ENCODE data around the gene TNPO1. TPM values are rescaled to one million over a fixed set of nuclear protein-coding genes. Genes with fewer than 3 reads are reported as not detected.

Gene TNPO1
- total RNA-seq, 2 donors from 2014 or later, result 61.7 to 117 TPM

DNA sequence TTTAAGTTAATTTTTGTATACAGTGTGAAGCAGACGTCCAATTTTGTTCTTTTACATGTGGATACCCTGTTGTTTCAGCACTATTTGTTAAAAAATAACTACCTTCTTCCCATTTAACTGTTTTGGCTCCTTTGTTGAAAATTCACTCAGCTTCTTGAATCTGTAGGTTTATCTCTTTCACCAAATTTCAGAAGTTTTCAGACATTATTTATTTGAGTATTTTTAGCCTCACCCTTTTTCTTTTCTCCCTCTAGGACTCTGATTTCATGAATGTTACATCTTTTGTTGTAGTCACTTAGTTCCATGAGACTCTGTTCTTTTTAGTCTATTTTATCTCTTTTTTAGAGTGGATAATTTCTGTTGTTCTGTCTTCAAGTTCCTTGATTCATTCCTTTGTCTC lies 4.6 kb upstream of the TNPO1 start:
- Mint-ChIP-seq H3K9me3 (no peaks in the 10 kb centered on the region), H3K4me1 (no peaks in the 10 kb centered on the region), H3K27ac (no peak overlapping the region), H3K4me3 (no peak overlapping the region), H3K27me3 (peaks cover 24% of the 10 kb centered on the region), H3K36me3 (ENCODE audit: low read depth) (no peaks in the 10 kb centered on the region)
- no peak for ATAC-seq (replicated peaks)

DNA sequence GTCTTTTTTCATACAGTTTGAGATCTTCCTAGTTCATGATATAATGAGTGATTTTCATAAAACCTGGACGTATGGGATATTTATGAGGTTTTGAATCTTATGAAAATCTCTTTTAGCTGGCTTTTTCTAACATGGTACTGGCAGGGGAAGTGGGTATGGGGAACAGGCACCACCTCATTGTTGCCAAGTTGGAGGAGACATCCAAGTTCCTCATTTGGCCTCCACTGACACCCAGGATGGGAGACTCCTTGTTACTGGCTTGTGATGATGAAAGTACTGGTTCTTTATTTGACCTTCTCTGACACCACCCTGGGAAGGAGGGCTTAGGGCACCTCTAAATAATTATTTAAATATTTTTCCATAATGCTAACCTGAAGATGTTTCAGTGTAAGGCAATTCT lies 4.0 kb upstream of the TNPO1 start:
- H3K27ac Mint-ChIP-seq, result no peak overlapping the region
- no peaks in the 10 kb centered on the region for H3K9me3 Mint-ChIP-seq
- no peaks in the 10 kb centered on the region for H3K36me3 Mint-ChIP-seq (ENCODE audit: low read depth)
- H3K4me3 Mint-ChIP-seq, result no peak overlapping the region
- H3K4me1 Mint-ChIP-seq, result peaks cover 4% of the 10 kb centered on the region
- no peak for ATAC-seq (replicated peaks)
- peaks cover 23% of the 10 kb centered on the region for H3K27me3 Mint-ChIP-seq

DNA sequence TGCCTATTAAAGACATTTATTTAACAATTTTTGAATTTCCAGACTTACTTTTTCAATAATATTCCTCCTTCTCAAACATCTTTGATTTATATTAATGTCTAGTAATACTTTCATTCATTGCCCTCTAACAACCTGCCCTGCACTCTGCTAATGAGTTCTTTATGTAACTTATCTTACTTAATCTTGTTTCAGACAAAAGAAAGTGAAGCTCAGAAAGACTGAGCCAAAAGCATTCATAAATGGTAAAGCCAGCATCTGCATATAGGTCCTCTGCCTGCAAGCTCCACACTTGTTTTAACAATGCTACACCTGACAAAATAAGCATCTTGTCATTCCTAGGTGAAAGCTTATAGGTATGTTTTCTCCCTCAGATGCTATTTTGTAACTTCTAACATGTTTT lies 2.4 kb upstream of the TNPO1 start:
- no peak overlapping the region for H3K27ac Mint-ChIP-seq
- no peaks in the 10 kb centered on the region for H3K9me3 Mint-ChIP-seq
- H3K36me3 Mint-ChIP-seq (ENCODE audit: low read depth), result no peaks in the 10 kb centered on the region
- peaks cover 23% of the 10 kb centered on the region for H3K27me3 Mint-ChIP-seq
- ATAC-seq (replicated peaks), result no peak
- H3K4me3 Mint-ChIP-seq, result no peak overlapping the region
- peaks cover 5% of the 10 kb centered on the region for H3K4me1 Mint-ChIP-seq

DNA sequence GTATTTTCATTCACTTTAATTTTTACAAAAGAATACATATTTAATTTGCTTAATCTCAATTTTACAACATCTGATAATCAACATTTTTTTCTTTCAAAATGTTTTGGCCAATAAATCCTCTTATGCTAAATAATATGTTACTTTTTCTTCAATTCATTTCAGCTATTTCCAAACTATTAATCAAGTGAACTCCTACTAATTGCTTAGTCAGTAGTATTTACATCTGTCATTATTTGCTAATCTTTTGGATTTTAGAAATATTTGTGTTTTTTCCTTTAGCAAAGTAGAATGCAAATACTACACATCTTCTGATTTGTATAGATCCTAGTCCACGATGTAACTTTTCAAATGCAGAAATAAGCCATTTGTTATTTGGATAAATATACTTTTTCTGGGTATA lies 1.6 kb upstream of the TNPO1 start:
- Mint-ChIP-seq H3K36me3 (ENCODE audit: low read depth) (no peaks in the 10 kb centered on the region), H3K27ac (no peak overlapping the region), H3K27me3 (peaks cover 19% of the 10 kb centered on the region), H3K4me3 (no peak overlapping the region), H3K4me1 (peaks cover 5% of the 10 kb centered on the region), H3K9me3 (no peaks in the 10 kb centered on the region)
- ATAC-seq (replicated peaks), result no peak

DNA sequence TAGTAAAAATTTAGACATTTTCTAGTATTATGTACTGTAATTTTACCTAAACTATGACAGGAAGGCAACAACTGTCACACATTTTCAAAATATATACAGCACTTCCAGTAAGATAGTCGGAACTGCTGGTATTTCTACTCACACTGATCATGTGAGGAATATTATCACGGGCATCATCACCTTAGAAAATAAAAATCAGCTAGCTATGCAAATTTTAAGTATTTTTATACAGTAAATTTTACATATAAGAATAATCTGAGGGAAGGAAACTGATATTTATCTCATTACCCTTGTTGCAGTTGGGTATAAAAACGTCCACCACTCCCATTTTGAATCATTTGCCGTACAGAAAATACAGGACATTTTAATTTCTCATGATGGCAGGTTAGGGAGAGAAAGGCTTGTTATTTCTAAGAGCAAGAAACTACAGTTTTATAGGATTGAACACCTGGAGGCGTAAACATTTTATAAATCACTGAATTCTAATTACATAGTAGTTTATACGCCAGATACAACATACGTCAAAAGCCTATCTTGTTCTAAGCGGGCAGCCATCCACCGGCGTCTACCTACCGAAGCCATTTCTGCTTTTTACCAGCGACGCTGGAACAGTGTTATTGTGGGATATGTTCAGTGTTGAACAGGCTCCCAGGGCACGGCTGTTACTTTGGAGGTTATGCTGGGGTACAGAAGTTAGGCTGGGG lies 729 bp upstream of the TNPO1 start:
- Mint-ChIP-seq H3K4me1 (peaks cover 5% of the 10 kb centered on the region), H3K9me3 (no peaks in the 10 kb centered on the region), H3K4me3 (peak overlapping the region; percentile 95), H3K36me3 (ENCODE audit: low read depth) (no peaks in the 10 kb centered on the region), H3K27me3 (peaks cover 17% of the 10 kb centered on the region), H3K27ac (peak overlapping the region; percentile 46)
- no peak for ATAC-seq (replicated peaks)

DNA sequence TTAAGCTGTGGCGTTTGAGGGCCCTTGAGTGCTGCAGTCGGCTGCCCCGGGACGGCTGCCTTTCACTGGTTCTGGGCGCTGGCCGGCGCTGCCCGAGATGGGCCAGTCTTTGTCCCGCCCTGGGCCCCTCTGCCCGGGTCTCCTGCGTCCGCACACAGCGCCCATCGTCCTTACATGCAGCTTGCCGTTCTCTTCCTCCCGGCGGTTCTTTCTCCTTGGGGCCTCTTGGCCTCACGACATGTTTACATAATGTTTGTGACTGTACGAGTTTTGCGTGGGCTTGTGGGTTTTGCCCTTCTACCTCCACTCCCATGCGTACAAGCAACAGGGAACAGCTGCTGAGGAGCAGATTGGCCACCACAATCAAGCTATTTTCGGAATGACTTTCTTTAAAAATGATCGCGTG lies 618 bp downstream of the TNPO1 start:
- Mint-ChIP-seq H3K36me3 (ENCODE audit: low read depth) (no peaks in the 10 kb centered on the region), H3K27ac (peak overlapping the region; percentile 96), H3K4me3 (peak overlapping the region; percentile 95), H3K27me3 (peaks cover 8% of the 10 kb centered on the region), H3K9me3 (no peaks in the 10 kb centered on the region), H3K4me1 (peaks cover 5% of the 10 kb centered on the region)
- peak; percentile 53 for ATAC-seq (replicated peaks)

DNA sequence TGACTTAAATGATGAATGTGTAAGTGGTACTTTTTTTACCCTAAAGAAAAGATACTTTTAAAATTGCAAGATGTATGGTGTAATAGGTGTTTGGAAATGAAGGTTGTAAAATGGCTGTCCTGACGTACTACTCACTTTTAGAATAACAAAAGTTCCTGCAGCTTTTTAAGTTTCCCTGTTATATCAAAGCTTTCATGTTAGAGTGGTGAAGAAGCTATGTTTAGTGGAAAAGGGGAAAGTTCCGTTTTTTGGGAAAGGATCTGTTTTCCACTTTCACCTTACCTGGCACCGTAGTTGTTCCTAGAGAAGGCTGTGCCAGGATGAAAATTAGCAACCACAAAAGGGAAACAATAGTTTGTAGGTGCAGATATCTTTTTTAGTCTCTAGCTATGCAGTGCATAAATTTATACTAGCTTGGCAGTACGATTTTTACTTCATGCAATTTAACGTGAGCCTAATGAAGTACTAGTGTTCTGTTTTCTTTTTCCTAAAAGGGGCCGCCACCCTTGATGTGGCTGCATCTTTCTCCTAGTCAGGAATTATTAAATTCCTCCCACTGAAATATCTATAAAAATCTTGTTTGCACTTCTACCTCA lies 1.3 kb downstream of the TNPO1 start:
- no peaks in the 10 kb centered on the region for H3K9me3 Mint-ChIP-seq
- H3K27me3 Mint-ChIP-seq, result peaks cover 3% of the 10 kb centered on the region
- peak overlapping the region; percentile 95 for H3K4me3 Mint-ChIP-seq
- H3K4me1 Mint-ChIP-seq, result peaks cover 5% of the 10 kb centered on the region
- no peaks in the 10 kb centered on the region for H3K36me3 Mint-ChIP-seq (ENCODE audit: low read depth)
- H3K27ac Mint-ChIP-seq, result peak overlapping the region; percentile 96
- no peak for ATAC-seq (replicated peaks)

DNA sequence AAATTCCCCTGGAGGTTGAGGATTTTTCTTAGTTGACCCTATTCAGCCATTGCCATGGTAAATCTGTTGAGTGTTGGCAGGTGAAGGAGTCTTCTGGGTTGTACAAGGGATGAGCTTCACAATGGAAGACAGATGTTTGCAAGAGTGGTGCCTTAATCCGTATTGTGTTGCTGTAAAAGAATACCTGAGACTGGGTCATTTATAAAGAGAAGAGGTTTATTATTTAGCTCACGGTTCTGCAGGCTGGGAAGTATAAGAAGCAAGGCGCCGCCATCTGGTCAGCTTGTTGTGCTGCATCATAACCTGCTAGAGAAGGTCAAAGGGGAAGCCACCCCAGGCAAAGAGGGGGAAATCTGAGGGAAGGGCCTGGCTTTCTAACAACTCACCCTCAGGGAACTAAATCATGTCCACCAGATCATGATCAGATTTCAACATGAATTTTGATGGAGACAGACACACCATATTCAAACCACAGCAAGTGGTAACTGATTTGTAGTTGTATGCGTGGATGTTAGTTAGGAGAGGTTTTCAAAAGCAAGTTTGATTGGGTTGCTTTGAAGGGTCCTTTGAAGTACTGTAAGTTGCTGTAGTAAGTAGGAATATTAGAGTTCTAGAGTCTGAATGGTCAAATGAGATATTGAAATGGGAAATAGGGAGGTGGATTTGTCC lies 2.5 kb downstream of the TNPO1 start:
- Mint-ChIP-seq H3K9me3 (no peaks in the 10 kb centered on the region), H3K36me3 (ENCODE audit: low read depth) (no peaks in the 10 kb centered on the region), H3K4me3 (no peak overlapping the region), H3K4me1 (peaks cover 5% of the 10 kb centered on the region), H3K27me3 (peaks cover 2% of the 10 kb centered on the region), H3K27ac (no peak overlapping the region)
- no peak for ATAC-seq (replicated peaks)

DNA sequence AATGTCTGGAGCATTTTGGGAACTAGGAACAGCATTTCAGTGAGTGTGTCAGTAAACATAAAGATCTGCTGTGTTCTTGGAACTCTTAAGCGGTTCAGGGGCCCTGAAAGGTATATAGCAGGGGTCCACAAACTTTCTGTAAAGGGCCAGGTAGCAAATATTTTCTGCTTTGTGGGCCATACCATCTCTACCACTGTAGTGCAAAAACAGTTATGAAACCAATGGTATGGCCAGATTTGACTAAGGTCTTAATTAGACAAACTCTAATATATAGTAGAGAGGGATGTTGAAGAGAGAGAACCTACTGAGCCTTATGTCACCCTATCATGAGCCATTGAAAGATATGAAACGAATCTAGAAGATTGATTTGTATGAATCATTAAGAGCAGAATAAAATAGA lies 5.3 kb downstream of the TNPO1 start:
- Mint-ChIP-seq H3K4me1 (peaks cover 5% of the 10 kb centered on the region), H3K27ac (no peak overlapping the region), H3K4me3 (no peak overlapping the region), H3K27me3 (no peaks in the 10 kb centered on the region), H3K9me3 (no peaks in the 10 kb centered on the region), H3K36me3 (ENCODE audit: low read depth) (no peaks in the 10 kb centered on the region)
- ATAC-seq (replicated peaks), result no peak

DNA sequence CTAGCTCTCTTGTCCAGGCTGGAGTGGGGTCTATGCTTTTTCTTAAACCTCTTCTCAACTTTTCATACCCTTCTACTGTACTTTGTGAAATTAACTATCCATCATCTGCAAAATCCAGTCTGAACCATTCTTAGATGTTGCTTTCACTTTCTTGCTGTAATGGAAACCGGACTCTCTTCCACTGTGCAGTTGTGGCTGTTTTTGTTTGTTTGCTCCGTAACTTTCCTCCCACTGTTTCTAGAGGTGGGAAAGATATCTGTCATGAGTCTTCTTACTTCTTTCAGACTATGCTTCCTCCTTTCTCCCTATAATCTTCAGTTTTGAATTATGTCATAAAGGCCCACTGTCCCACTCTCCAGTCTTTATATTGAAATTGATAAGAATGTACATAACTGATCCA lies 6.5 kb downstream of the TNPO1 start:
- H3K4me1 Mint-ChIP-seq, result no peaks in the 10 kb centered on the region
- ATAC-seq (replicated peaks), result peak; percentile 40
- H3K27me3 Mint-ChIP-seq, result no peaks in the 10 kb centered on the region
- H3K9me3 Mint-ChIP-seq, result no peaks in the 10 kb centered on the region
- H3K4me3 Mint-ChIP-seq, result no peak overlapping the region
- H3K27ac Mint-ChIP-seq, result no peak overlapping the region
- no peaks in the 10 kb centered on the region for H3K36me3 Mint-ChIP-seq (ENCODE audit: low read depth)

DNA sequence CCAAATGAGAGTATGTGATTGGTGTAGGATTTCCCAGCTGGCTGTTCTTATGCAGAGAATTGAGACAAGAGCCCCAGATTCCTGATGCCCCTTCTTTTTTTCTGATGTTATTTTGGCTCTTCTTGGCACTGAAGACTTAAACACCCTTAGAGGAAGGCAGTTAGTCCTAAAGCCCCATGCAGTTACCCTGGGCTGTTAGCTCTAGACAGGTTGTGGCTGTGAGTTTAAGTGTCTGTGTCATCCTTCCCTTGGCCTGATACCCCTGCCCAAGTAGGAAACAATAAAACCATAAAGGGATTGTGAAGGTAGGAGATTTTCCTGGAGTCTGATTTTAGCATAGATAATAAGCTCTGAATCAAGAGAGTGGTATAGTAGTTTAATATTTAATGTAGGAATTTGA lies 13.2 kb downstream of the TNPO1 start:
- Mint-ChIP-seq H3K36me3 (ENCODE audit: low read depth) (no peaks in the 10 kb centered on the region), H3K9me3 (no peaks in the 10 kb centered on the region), H3K27me3 (no peaks in the 10 kb centered on the region), H3K4me1 (no peaks in the 10 kb centered on the region), H3K4me3 (no peak overlapping the region), H3K27ac (no peak overlapping the region)
- ATAC-seq (replicated peaks), result no peak

DNA sequence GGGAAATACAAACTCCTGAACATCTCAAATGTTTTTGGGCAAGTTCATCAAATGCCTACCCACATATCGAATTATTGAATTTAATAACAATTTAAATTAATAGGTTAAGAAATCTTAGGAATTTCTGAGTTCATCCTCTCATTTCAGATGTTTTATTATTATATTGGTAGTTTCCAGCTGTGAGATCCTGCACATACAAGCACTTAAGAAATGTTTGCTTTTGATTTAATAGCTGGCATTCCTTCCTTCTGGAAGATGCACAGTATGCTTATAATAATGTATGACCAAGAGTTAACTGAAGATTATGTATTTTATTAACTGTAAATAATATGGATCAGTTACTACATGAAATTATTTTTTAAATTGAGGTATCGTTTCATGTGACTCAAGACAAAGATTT lies 13.9 kb downstream of the TNPO1 start:
- no peaks in the 10 kb centered on the region for H3K36me3 Mint-ChIP-seq (ENCODE audit: low read depth)
- ATAC-seq (replicated peaks), result no peak

DNA sequence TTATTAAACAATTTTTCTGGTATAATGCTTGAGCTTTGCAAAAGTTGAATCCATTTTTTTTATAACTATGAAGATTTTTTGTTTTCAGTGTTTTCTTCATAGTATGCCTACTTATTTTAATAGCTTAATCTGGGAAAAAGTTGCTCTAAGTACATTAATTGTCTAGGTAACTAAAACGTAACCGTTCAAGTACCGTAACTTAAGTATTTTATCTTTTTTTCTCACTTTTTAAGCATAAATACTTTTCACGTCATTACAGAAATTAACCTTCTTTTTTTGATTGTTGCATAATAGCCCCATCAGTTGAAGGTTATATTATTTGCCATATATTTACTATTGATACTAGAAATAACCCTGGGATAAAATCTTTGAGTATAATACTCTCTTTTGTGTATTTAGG lies 15.2 kb downstream of the TNPO1 start:
- H3K4me1 Mint-ChIP-seq, result no peaks in the 10 kb centered on the region
- H3K4me3 Mint-ChIP-seq, result no peak overlapping the region
- ATAC-seq (replicated peaks), result no peak
- no peaks in the 10 kb centered on the region for H3K36me3 Mint-ChIP-seq (ENCODE audit: low read depth)
- H3K9me3 Mint-ChIP-seq, result no peaks in the 10 kb centered on the region
- H3K27ac Mint-ChIP-seq, result no peak overlapping the region
- no peaks in the 10 kb centered on the region for H3K27me3 Mint-ChIP-seq

More for the DNA sequence above, 13.9 kb downstream of the TNPO1 start:
- Mint-ChIP-seq H3K27ac (no peak overlapping the region), H3K27me3 (no peaks in the 10 kb centered on the region), H3K4me1 (no peaks in the 10 kb centered on the region), H3K4me3 (no peak overlapping the region), H3K9me3 (no peaks in the 10 kb centered on the region)

DNA sequence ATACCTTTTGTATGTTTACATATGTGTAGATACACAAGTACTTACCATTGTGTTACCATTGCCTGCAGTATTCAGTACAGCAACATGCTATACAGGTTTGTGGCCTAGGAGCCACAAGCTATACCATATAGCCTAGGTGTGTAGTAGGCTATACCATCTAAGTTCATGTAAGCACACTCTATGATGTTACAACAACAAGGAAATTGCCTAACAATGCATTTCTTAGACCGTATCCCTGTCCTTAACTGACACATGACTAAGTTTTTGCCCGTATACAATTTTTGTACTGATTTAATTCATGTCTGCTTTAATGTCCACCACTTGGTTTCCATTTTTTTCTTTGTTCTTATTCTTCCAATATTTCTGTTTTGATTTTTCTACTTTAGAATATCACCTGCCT lies 18.5 kb downstream of the TNPO1 start:
- Mint-ChIP-seq H3K27me3 (no peaks in the 10 kb centered on the region), H3K9me3 (no peaks in the 10 kb centered on the region), H3K27ac (no peak overlapping the region), H3K36me3 (ENCODE audit: low read depth) (no peaks in the 10 kb centered on the region), H3K4me1 (no peaks in the 10 kb centered on the region), H3K4me3 (no peak overlapping the region)
- no peak for ATAC-seq (replicated peaks)

DNA sequence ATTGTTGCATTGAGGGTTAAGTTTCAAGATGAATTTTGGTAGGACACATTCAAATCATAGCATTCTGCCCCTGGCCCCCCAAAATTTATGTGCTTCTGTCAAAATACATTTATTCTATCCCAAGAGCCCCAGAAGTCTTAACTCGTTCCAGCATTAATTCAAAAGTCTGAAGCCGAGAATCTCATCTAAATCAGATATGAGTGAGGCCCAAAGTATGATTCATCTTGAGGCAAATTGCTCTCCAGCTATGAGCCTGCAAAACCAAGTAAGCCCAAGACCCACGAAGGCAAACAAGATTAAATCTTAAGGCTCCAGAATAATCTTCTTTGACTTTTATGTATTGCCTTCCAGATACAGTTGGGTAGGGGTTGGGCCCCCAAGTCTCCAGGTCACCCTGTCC lies 19.2 kb downstream of the TNPO1 start:
- no peak for ATAC-seq (replicated peaks)
- Mint-ChIP-seq H3K4me1 (no peaks in the 10 kb centered on the region), H3K9me3 (no peaks in the 10 kb centered on the region), H3K36me3 (ENCODE audit: low read depth) (no peaks in the 10 kb centered on the region), H3K27ac (no peak overlapping the region), H3K27me3 (no peaks in the 10 kb centered on the region), H3K4me3 (no peak overlapping the region)
